H1 (cell line): Measurements from ENCODE around the gene MYH10. TPM values are rescaled to one million over a fixed set of nuclear protein-coding genes. Genes with fewer than 3 reads are reported as not detected.

Source experiments
- CTCF ChIA-PET: fragments of 300-600 bp; sonication (Branson Sonifier 250); formaldehyde crosslinking; loops from one replicate; lab custom pipeline; 2021; ENCODE audit not compliant: partially characterized antibody; lab: Charles Lee
- POLR2A ChIA-PET: fragments of 300-600 bp; sonication (Branson Sonifier 250); formaldehyde crosslinking; loops from one replicate; lab custom pipeline; 2021; ENCODE audit warnings: inconsistent platforms; ENCODE audit not compliant: partially characterized antibody; lab: Charles Lee
- DNase-seq, 2 experiments: peaks; one replicate each; pipeline versions ENCODE4 v3.0.0 to v3.0.0-alpha.2; 2010 to 2022; ENCODE audit warnings: low spot score in 2 of 2, low read depth in 1 of 2, mixed read lengths in 1 of 2
- FAIRE-seq: peaks from 2 replicates; lab custom pipeline; 2011; peaks lifted over from hg19 to GRCh38; lab: Jason Lieb, UNC
- H2AFZ ChIP-seq: 2 replicates; pipeline ENCODE4 v1.8.1; 2012; ENCODE audit warnings: low read length, inconsistent platforms
- H2AK5ac ChIP-seq: 2 replicates; pipeline ENCODE4 v1.6.1; 2013; ENCODE audit warnings: low read depth, low read length
- H2BK120ac ChIP-seq: replicated peaks from 2 replicates; pipeline ENCODE3; 2013; ENCODE audit warnings: low read depth, low read length, inconsistent platforms
- H2BK12ac ChIP-seq: 2 replicates; pipeline ENCODE4 v1.6.1; 2013; ENCODE audit warnings: low read depth, low read length
- H2BK15ac ChIP-seq: 2 replicates; pipeline ENCODE4 v1.6.1; 2013; ENCODE audit warnings: low read length
- H2BK20ac ChIP-seq: 2 replicates; pipeline ENCODE4 v1.6.1; 2013; ENCODE audit warnings: low read length
- H2BK5ac ChIP-seq: 2 replicates; pipeline ENCODE4 v1.6.1; 2013; ENCODE audit warnings: low read depth, low read length
- H3K14ac ChIP-seq: 2 replicates; pipeline ENCODE4 v1.6.1; 2013; ENCODE audit warnings: inconsistent platforms; ENCODE audit not compliant: insufficient read length
- H3K18ac ChIP-seq: 2 replicates; pipeline ENCODE4 v1.6.1; 2013; ENCODE audit warnings: low read length; ENCODE audit errors: extremely low read depth
- H3K23ac ChIP-seq: 2 replicates; pipeline ENCODE4 v1.6.1; 2013; ENCODE audit warnings: inconsistent platforms; ENCODE audit not compliant: insufficient read length
- H3K23me2 ChIP-seq: 2 replicates; pipeline ENCODE4 v1.6.1; 2013; ENCODE audit warnings: low read depth, low read length
- H3K27ac ChIP-seq: 2 replicates; pipeline ENCODE4 v1.6.1; 2011; ENCODE audit warnings: low read depth, low read length, inconsistent platforms
- H3K27me3 ChIP-seq, 4 experiments: replicated peaks in 1 of 4; 1 replicate in 1 of 4; 2 replicates in 3 of 4; pipeline versions ENCODE4 v1.6.1 to v1.8.1; 2011 to 2013; ENCODE audit warnings: low read length in 3 of 4, mild to moderate bottlenecking in 3 of 4, inconsistent platforms in 2 of 4, mixed read lengths in 2 of 4, moderate library complexity in 1 of 4; ENCODE audit not compliant: control insufficient read depth in 3 of 4, insufficient read depth in 3 of 4; ENCODE audit errors: extremely low read depth in 1 of 4
- H3K36me3 ChIP-seq, 4 experiments: 2 replicates each; pipeline versions ENCODE4 v1.6.1 to v1.8.1; 2011 to 2013; ENCODE audit warnings: mild to moderate bottlenecking in 4 of 4, low read length in 3 of 4, moderate library complexity in 2 of 4, control low read depth in 1 of 4, inconsistent platforms in 1 of 4; ENCODE audit not compliant: insufficient read depth in 4 of 4, control insufficient read depth in 2 of 4
- H3K4ac ChIP-seq: replicated peaks from 2 replicates; pipeline ENCODE3; 2013; ENCODE audit warnings: low read length, low read depth, mixed read lengths, inconsistent platforms; ENCODE audit not compliant: insufficient read length
- H3K4me1 ChIP-seq, 4 experiments: replicated peaks in 1 of 4; 1 replicate in 1 of 4; 2 replicates in 3 of 4; pipeline versions ENCODE4 v1.6.1 to v1.8.1; 2011 to 2013; ENCODE audit warnings: low read length in 3 of 4, inconsistent platforms in 2 of 4, mixed read lengths in 1 of 4; ENCODE audit not compliant: insufficient read depth in 4 of 4, control insufficient read depth in 3 of 4
- H3K4me2 ChIP-seq, 2 experiments: 2 replicates each; pipeline versions ENCODE4 v1.6.1 to v1.8.1; 2011 to 2013; ENCODE audit warnings: low read depth in 2 of 2, low read length in 2 of 2, control low read depth in 1 of 2, inconsistent platforms in 1 of 2, mild to moderate bottlenecking in 1 of 2; ENCODE audit not compliant: insufficient read depth in 1 of 2
- H3K4me3 ChIP-seq, 4 experiments: fragments of 200-600, 300-600 bp in 1 of 4; sonication (generic), shearing (Covaris generic), sonication (Bioruptor Twin) in 1 of 4; 2 replicates each; pipeline versions ENCODE4 v1.5.1 to v1.8.1; 2011 to 2016; ENCODE audit warnings: low read length in 4 of 4, low read depth in 3 of 4, control low read depth in 2 of 4, inconsistent platforms in 2 of 4, mild to moderate bottlenecking in 2 of 4, mixed read lengths in 1 of 4, moderate library complexity in 1 of 4; ENCODE audit not compliant: insufficient read depth in 2 of 4; ENCODE audit errors: extremely low read depth in 1 of 4
- H3K56ac ChIP-seq: replicated peaks from 2 replicates; pipeline ENCODE3; 2013; ENCODE audit warnings: low read depth, mild to moderate bottlenecking, mixed read lengths, low read length, inconsistent platforms; ENCODE audit not compliant: insufficient read length
- H3K79me1 ChIP-seq: 2 replicates; pipeline ENCODE4 v1.6.1; 2013; ENCODE audit warnings: low read depth, low read length, control low read depth
- H3K79me2 ChIP-seq, 2 experiments: 2 replicates each; pipeline versions ENCODE4 v1.6.1 to v1.8.1; 2012 to 2013; ENCODE audit warnings: low read length in 2 of 2, mild to moderate bottlenecking in 2 of 2, inconsistent platforms in 1 of 2; ENCODE audit not compliant: insufficient read depth in 2 of 2, control insufficient read depth in 1 of 2
- H3K9ac ChIP-seq, 4 experiments: replicated peaks in 1 of 4; 1 replicate in 1 of 4; 2 replicates in 3 of 4; pipeline versions ENCODE4 v1.6.1 to v1.8.1; 2011 to 2013; ENCODE audit warnings: low read depth in 3 of 4, low read length in 3 of 4, control low read depth in 2 of 4, mild to moderate bottlenecking in 2 of 4, moderate library complexity in 2 of 4, inconsistent platforms in 1 of 4; ENCODE audit errors: extremely low read depth in 1 of 4
- H3K9me3 ChIP-seq, 2 experiments: 2 replicates each; pipeline versions ENCODE4 v1.6.1 to v1.8.1; 2012 to 2013; ENCODE audit warnings: mild to moderate bottlenecking in 2 of 2, moderate library complexity in 2 of 2, control low read depth in 1 of 2, inconsistent platforms in 1 of 2, low read depth in 1 of 2, low read length in 1 of 2, mixed read lengths in 1 of 2; ENCODE audit not compliant: insufficient read depth in 2 of 2
- H4K20me1 ChIP-seq, 2 experiments: replicated peaks in 1 of 2; 2 replicates each; pipeline versions ENCODE3 to v1.8.1; 2011 to 2013; ENCODE audit warnings: inconsistent platforms in 2 of 2, low read length in 2 of 2, mild to moderate bottlenecking in 1 of 2; ENCODE audit not compliant: insufficient read depth in 2 of 2, control insufficient read depth in 1 of 2
- H4K5ac ChIP-seq: 2 replicates; pipeline ENCODE4 v1.6.1; 2013; ENCODE audit warnings: low read length, low read depth, mixed read lengths, inconsistent platforms; ENCODE audit not compliant: insufficient read length
- H4K8ac ChIP-seq: 2 replicates; pipeline ENCODE4 v1.8.0; 2013; ENCODE audit warnings: mild to moderate bottlenecking, moderate library complexity, low read length, inconsistent platforms; ENCODE audit not compliant: insufficient read depth; ENCODE audit errors: extremely low read depth
- H4K91ac ChIP-seq: replicated peaks from 2 replicates; pipeline ENCODE3; 2013; ENCODE audit warnings: low read length, mixed read lengths, inconsistent platforms; ENCODE audit not compliant: insufficient read length
- ATF3 ChIP-seq: IDR thresholded peaks from 2 replicates; pipeline ENCODE4 v1.6.1; 2011; ENCODE audit warnings: low read depth, mild to moderate bottlenecking, low read length; ENCODE audit not compliant: insufficient read depth
- BACH1 ChIP-seq: IDR thresholded peaks from 2 replicates; pipeline ENCODE4 v1.6.1; 2012; ENCODE audit warnings: low read length, improper control_type of control experiment
- CTBP2 ChIP-seq: IDR thresholded peaks from 2 replicates; pipeline ENCODE4 v1.7.0; 2011; ENCODE audit warnings: borderline replicate concordance, mild to moderate bottlenecking, moderate library complexity, mixed read lengths, low read length; ENCODE audit not compliant: insufficient read depth, insufficient read length
- HDAC2 ChIP-seq, 2 experiments: fragments of 300-600 bp in 1 of 2; sonication (generic) in 1 of 2; IDR thresholded peaks; 2 replicates each; pipeline ENCODE4 v1.6.1; 2011 to 2012; ENCODE audit warnings: low read depth in 2 of 2, low read length in 2 of 2, mild to moderate bottlenecking in 2 of 2, moderate library complexity in 2 of 2, borderline replicate concordance in 1 of 2, inconsistent platforms in 1 of 2
- HDAC6 ChIP-seq: IDR thresholded peaks from one replicate; pipeline ENCODE4 v1.7.1; 2012; ENCODE audit warnings: low read depth, mild to moderate bottlenecking, inconsistent platforms, low read length, moderate library complexity
- KDM1A ChIP-seq: fragments of 200-600, 300-600 bp; sonication (generic); IDR thresholded peaks from 2 replicates; pipeline ENCODE4 v1.7.1; 2016; ENCODE audit warnings: mild to moderate bottlenecking, low read length, borderline replicate concordance
- POU5F1 ChIP-seq: IDR thresholded peaks from 2 replicates; pipeline ENCODE4 v1.6.1; 2011; ENCODE audit warnings: low read depth, mild to moderate bottlenecking, low read length, moderate library complexity
- SP2 ChIP-seq: IDR thresholded peaks from 2 replicates; pipeline ENCODE4 v1.6.1; 2012; ENCODE audit warnings: mild to moderate bottlenecking, low read length, inconsistent platforms
- SUZ12 ChIP-seq: fragments of 200-600 bp; sonication (generic); IDR thresholded peaks from 2 replicates; pipeline ENCODE4 v1.6.1; 2012; ENCODE audit warnings: mild to moderate bottlenecking, inconsistent platforms, low read length, moderate library complexity, mixed read lengths
- WGBS, 2 experiments: shearing (Covaris generic) in 1 of 2; methylation state at CpG; one replicate each; pipeline versions ENCODE4 v1.1.6 to v1.1.7; 2013 to 2015; ENCODE audit warnings: low lambda C conversion rate in 2 of 2, mixed read lengths in 2 of 2, inconsistent platforms in 1 of 2, low coverage in 1 of 2, missing lambda C conversion rate in 1 of 2; ENCODE audit not compliant: insufficient replicate concordance in 2 of 2, insufficient coverage in 1 of 2, insufficient read length in 1 of 2; ENCODE audit errors: extremely low coverage in 1 of 2, missing lambda C conversion rate in 1 of 2; 5-methylcytosine and 5-hydroxymethylcytosine counted together
- polyA plus RNA-seq, 7 experiments: library from polyadenylated mRNA; depleted of rRNA in 3 of 7; stranded (reverse) in 5 of 7; unstranded in 2 of 7; fragments of >200 nt in 5 of 7; fragments of 200-250 nt in 2 of 7; gene quantifications; 1 replicate in 5 of 7; 2 replicates in 1 of 7; 4 replicates in 1 of 7; pipeline versions ENCODE4 v1.2.1 to v1.2.3, GENCODE V29; 2011 to 2013; ENCODE audit warnings: missing spikeins in 2 of 7, mixed read lengths in 2 of 7
- total RNA-seq: library from RNA; stranded (reverse); fragmentation: NEBNext Ultra II Directional; extraction: Animal tissue kit (Norgen Biotek cat#: 25700); gene quantifications from 2 replicates; pipeline ENCODE4 v1.2.1, GENCODE V29; 2021

MYH10 gene
- total and polyA plus RNA-seq, 2 of the 8 experiments (the other 6 are each of a cell fraction or from before 2014, with no cell fraction given), result 64.1 to 289 TPM

GRCh38 chr17:8552577-8553320 lies 77.8 kb downstream of the MYH10 start:
- Histone ChIP-seq H4K5ac (no peak overlapping the region), H3K27me3 (no peaks in the 10 kb centered on the region), H2BK12ac (no peak overlapping the region), H3K4me2 (no peak overlapping the region), H2AK5ac (no peak overlapping the region), H2BK15ac (no peak overlapping the region), H3K14ac (no peak overlapping the region), H4K8ac (no peak overlapping the region), H3K4ac (no peak overlapping the region), H3K56ac (no peak overlapping the region), H3K23ac (no peak overlapping the region), H2BK120ac (no peak overlapping the region), H3K23me2 (no peaks in the 10 kb centered on the region), H3K36me3 (peaks cover 16 to 56% (median 33%) of the 10 kb centered on the region in 4 experiments), H3K9me3 (no peaks in the 10 kb centered on the region; a peak in 1 of 4 replicates), H3K79me2 (peaks cover 0 to 8% of the 10 kb centered on the region in 2 experiments; a peak in 2 of 4 replicates), H3K4me1 (no peaks in the 10 kb centered on the region), H2BK20ac (no peak overlapping the region), H2BK5ac (no peak overlapping the region), H4K91ac (no peak overlapping the region), H2AFZ (no peak overlapping the region), H3K9ac (no peak overlapping the region), H3K79me1 (no peaks in the 10 kb centered on the region; the same call in 1 of the 2 replicates), H3K18ac (no peak overlapping the region), H3K27ac (no peak overlapping the region), H3K4me3 (no peak overlapping the region), H4K20me1 (peaks cover 0 to 8% of the 10 kb centered on the region in 2 experiments)
- FAIRE-seq (no peak), DNase-seq (no peak)
- CTCF ChIA-PET, result interaction anchor here (0.6 to 1.5 kb wide), 3 partner anchors 11 to 244 kb away, joined by 3 to 8 read pairs (median 3); no protein-coding TSS in a partner anchor
- WGBS, 2 experiments, result 94% methylated on average over 9 of the region's 9 CpGs; no CpG with 5 or more reads in 1 of the 2 experiments
- POLR2A ChIA-PET, result no interaction called here
- TF ChIP-seq SP2, result no peak
- no peak for TF ChIP-seq CTBP2
- TF ChIP-seq KDM1A, result no peak
- no peak for TF ChIP-seq SUZ12
- TF ChIP-seq HDAC6, result no peak
- TF ChIP-seq POU5F1, result no peak
- no peak for TF ChIP-seq ATF3
- TF ChIP-seq BACH1, result no peak
- no peak for TF ChIP-seq HDAC2 (IDR thresholded peaks at IDR 0.05; ENCODE audit: borderline replicate concordance in 1 of 2, low read depth in 2 of 2, low read length in 2 of 2)
